Germinal center (tissue), 1 donor: ENCODE measurements around the gene PNLDC1.
"Not testable (repeated sequence)": the region's sequence is repeated elsewhere in the genome, so short reads cannot be mapped to it uniquely, and the experiment has no call there.

Source experiments
- DNase-seq: peaks from one replicate; pipeline ENCODE4 v3.0.0; 2012; ENCODE audit warnings: mixed read lengths, low spot score

The PNLDC1 gene

DNA sequence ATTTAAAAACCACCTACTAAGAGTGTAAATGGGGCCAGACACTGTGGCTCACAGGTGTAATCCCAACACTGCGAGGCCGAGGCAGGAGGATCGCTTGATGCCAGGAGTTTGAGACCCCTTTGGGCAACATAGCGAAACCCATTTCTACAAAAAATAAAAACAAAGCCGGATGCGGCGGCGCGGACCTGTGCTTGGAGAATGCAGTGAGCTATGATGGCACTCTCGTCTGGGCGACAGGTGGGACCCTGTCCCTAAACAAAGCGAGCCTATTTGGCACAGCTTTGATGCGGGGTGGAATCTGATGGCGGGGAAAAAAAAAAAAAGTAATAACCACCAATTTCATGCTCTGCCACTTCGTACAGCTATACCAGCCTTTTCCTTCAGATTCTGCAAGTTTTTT lies 11.8 kb upstream of the PNLDC1 start:
- no peak for DNase-seq

DNA sequence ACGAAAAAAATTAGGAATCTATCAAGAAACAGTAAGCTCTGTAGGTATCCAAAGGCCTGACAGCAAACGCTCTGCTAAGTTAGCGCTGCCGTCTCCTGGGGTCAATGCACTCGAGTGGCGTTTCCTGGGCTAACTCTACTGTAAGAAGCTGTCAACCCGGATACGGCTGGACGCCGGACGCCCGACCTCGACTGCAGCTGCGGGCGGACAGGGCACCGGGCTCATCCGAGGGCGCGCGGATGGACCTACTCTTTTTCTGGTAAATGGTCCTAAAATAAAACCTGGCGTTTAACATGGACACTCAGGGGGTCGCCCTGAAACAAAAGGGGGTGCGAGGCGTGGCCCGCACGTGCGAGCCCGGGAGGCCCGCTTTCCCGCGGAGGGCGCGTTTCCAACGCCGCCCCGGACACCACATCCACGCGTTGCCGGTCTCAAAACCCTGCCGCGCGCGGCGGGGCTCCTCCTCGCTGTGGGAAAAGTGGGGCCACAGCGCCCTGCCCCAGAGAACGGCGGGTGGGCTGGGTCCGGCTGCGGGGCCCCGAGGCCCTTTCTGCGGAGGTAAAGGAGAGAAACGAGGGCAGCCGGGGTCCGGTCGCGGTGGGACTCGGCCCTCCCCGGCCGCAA lies 11.2 kb upstream of the PNLDC1 start:
- DNase-seq = peak; percentile 27

DNA sequence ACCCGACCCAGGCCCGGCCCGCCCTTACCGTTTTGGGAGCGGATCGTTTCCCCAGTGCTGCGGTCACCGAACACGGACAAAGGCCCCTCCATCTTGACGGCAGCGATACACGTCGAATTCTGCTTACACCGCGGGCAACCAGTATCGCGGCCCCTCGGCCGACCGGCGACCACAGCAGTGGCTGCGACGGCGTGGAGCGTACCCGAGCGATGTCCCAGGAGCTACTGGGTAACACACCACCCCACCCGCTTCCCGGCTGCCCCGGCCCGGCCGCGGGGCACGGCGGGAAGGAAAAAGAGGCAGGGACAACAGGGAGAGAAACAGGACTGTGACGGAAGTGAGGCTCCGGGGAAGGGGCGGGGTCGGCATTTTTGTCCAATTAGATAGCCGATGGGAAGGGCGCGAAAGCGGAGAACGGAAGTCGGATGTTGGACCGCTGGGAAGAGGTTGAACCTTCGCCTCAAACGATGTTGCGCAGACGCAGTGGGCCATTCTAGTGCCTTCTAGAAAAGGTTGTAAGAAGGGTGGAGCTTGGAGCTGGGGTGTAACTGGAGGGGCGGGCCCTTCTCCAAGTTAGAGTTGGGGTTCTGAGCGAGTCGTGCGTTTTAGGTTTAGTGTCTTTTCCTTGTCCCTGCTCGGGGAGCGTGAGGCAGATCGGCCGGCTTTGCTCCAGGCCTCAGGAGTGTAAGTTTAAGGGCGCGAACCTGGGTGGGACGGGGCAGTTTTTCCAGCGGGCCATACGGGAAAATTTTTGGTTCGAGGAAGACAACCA lies 10.5 kb upstream of the PNLDC1 start, which contains the start of gene TCP1:
TCP1 (minus strand) TSS at position 226 of the 772 bp plus-strand sequence; CDS start at position 92, 134 bp downstream.
- DNase-seq = peak; percentile 94

GRCh38 chr6:159790149-159790955 lies 9.7 kb upstream of the PNLDC1 start, which contains the start of gene MRPL18:
Gene MRPL18 (plus strand): TSS chr6:159790467. CDS start chr6:159790588, 121 bp downstream.
- DNase-seq = peak; percentile 96

GRCh38 chr6:159790956-159791598 lies 9.0 kb upstream of the PNLDC1 start:
- DNase-seq = peak; percentile 38

DNA sequence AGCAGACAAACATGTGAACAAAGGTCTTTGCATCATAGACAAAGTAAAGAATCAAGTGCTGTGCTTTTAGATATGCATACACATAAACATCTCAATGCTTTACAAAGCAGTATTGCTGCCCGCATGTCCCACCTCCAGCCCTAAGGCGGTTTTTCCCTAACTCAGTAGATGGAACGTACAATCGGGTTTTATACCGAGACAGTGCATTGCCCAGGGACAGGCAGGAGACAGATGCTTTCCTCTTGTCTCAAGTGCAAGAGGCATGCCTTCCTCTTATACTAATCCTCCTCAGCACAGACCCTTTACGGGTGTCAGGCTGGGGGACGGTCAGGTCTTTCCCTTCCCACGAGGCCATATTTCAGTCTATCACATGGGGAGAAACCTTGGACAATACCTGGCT lies 5.1 kb upstream of the PNLDC1 start:
- not testable (repeated sequence) for DNase-seq

DNA sequence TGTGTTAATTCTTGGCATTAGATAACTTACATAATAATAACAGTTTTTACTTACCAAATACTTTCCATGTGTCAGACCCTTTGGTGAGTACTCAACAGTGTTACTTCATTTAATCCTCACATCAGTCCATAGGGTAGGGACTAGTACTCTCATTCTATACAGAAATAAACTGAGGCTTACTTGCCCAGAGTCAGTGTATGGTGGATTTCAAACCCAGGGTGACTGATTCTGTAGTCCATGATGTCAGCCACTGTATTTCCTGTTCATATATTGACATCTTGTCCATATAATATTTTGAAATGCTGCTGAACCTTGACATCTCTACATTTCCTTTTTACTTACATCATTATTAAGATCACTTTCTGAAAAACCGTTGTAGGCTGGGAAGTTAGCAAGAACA lies 2.5 kb upstream of the PNLDC1 start:
- DNase-seq = no peak

- no peak for DNase-seq
Measured at GRCh38 chr6:159801935-159802334, 1.9 kb downstream of the PNLDC1 start.

DNA sequence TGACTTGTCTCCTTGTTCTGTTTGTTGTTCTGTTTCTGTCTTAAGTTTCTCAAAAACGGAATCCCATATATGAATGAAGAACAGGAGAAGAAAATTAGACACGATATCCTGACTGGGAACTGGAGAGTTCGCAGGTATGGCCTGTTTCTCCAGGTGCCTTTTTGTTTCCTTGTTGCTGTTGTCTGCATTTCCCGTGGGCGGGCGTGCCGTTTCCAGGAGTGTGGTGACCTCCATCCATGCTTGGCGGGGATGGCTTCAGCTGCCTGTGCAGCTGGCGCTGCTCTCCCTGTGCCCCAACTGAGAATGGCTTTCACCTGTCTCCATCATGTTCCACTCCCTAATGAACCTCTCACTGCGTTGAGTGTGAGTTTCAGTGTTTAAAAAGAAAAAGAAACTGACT lies 4.4 kb downstream of the PNLDC1 start:
- no peak for DNase-seq

DNA sequence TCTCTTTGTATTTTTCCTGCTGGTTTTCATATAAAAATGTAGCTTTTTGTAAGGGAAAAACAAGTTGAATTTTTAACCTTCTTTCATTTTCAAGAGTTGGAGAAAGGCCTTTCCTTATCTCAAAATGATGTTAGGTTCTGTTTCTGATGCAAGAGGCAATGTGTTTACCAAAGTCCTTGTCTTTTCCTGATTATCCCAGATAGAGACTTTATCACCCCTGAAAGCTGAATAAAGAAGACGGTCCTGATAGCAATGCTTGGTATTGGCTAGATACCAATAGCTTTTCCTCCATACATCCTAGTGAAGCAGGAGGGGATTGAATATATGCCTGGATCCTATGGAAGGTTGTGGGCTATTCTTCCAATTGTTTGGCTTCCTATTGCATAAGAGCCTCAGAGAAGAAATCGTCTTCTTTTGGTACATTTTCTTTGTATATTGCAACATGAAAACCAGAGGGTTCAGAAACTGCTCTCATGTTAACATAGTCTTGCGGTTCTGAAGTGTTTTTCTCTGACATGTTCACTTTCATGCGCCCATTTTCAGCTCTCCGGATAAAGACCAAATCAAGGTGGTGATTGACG lies 5.5 kb downstream of the PNLDC1 start:
- DNase-seq = no peak

DNA sequence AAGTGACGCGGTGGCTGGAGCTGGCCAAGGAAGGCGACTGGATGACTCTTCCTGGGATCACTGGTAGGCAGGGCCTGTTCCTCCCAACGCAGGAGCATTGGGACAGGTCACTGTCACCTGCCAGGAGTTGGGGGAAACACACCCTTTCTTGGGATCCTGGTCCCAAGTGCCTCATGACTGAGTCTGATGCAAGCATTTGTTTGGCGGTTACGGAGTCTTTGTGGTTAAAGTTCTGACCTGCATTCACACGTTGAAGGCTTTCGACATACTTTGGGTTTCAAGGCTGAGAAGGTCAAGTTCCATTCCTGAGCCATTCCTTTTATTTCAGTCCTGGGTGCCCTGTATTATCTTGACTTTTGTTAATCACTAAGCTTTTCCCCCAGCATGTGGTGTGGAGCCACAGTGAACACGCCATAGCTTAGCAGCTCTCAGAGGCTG lies 6.0 kb downstream of the PNLDC1 start:
- DNase-seq = no peak

GRCh38 chr6:159807150-159807858 lies 7.2 kb downstream of the PNLDC1 start:
- no peak for DNase-seq

GRCh38 chr6:159808647-159809046 lies 8.6 kb downstream of the PNLDC1 start:
- no peak for DNase-seq

GRCh38 chr6:159809149-159809548 lies 9.1 kb downstream of the PNLDC1 start:
- no peak for DNase-seq

DNA sequence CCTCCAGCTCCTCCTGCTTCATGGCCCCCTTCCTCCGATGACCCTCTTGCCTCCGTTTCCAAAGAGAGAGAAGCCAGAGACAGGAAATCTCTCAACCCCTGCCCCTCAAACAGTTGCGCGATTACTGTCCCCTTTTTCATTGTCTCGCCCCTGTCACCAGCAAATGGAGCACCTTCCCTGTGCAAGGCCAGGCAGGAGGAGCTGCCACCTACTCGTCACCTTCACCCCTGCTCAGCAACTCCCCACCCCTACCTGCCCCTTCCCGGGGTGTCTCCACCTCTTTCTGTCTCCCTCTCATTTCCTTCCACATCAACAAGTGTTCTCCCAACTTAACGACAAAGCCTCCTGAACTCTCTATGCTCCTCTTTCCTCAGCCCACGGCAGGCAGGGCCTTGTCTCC lies 13.7 kb downstream of the PNLDC1 start:
- no peak for DNase-seq

DNA sequence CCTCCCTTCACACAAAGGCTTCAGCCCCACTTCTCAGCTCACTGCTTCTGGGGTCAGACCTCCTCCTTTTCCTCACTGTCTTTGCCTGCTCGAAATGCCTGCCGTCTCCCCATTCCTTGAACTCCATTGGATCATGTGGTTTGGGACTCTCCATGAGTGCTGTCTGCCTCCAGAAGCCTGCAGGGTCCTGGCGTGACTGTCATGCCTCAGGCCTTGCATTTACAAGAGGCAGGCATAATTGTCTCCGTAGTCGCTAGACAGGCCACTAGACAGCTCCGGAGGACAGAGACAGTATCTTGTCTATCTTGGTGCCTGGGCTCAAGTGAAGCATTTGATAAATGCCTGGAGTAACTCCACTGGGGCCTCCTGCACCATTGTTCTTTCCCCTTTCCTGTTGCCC lies 15.3 kb downstream of the PNLDC1 start:
- no peak for DNase-seq

DNA sequence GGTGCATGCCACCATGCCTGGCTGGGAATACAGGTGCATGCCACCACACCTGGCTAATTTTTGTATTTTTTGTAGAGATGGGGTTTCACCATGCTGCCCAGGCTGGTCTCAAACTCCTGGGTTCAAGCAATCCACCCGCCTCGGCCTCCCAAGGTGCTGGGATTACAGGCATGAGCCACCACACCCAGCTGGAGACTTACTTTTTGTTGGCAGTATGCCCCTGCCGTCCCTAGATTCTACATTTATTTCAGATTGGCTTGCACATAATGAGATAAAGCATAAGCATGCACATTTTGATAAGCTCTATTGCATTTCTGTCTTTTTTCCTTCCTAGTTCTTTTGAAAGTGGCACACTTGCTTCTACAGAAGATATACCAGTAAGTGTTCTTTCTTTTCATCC lies 16.7 kb downstream of the PNLDC1 start:
- DNase-seq = not testable (repeated sequence)

DNA sequence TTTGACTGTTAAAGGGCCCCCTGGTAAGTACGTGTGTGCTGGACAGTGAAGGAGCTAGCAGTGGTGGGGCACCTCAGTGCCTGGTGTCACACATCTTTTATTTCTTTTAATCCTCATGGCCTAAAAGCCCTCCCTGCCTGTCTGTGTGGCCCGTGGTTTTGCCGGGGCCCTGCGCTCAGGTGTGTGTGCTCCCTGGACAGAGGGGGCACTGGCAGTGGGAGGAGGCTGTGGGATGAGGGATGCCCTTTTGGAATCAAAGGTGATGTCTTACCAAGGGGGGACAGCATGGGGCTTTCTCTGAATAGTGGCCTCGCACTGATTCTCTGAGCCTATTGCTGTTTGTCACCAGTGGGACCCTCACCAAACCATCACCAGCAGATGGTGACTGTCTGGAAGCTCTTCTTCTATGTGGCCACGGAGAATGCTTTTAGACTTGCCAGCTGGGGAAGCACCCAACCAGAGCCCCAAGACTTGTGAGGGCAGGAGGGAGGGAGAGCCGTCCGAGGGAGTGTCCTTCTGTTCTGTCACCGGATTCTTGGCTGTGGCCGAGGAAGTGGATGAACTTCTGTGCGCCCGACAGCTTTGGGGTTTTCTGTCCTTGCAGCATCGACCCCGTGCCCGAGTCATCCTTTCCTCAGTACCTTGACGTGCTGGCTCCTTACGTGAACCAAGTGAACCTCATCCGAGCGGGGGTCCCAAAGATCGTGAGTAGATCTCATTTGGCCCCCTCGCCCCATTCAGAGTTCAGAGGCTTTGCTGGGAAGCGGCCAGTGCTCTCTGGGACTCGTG lies 18.1 kb downstream of the PNLDC1 start:
- DNase-seq = no peak

DNA sequence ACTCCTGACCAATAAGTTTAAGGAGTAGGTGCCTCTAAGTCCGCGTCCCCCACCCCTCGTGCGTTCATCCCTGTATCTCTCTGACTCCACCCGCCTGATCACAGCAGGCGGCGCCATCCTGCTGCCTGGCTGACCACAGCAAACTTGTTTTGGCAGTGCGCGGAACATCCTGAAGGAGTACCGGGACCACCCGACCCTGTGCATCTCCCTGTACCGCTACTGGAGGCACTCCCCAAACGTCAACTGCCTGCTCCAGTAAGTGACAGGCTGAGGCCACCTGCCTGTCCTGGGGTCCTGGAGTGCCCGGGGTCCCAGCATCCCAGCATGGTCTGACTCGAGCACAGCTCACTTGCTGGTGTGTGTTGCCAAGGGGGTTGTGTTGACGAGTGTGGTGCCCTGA lies 19.0 kb downstream of the PNLDC1 start:
- DNase-seq = no peak

DNA sequence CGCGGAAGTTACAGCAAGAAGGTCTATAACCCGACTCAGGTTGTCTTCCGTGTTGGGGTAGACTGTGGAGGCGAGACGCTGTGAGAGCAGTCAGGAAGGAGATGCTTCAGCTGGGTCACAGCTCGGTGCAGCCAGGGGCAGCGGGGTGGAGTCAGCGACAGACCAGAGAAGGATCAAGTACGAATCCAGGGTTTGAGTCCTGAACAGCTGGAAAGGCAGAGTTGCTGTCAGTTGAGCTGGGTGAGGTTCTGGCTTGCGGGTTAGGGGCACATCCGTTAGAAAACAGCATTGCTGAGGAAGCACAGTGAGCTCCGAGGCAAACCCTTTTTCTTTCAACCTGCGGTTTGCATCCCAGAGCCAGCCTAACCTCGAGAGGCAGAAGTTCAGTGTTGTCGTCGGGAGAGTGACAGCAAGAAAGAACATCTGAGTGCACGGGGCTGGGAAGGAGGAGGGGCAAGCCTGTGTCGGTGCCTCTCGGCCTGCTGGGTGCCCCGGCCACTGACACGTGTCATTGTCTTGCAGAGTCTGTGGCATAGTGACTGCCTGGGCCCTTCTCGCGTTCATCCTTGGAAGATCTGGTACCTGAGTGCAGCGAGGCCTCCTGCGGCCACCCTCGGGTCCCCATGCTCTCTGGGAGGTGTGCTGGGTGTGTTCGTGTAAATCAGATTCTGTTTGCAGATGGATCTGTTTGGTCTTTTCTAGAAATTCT lies 20.0 kb downstream of the PNLDC1 start:
- DNase-seq = peak; percentile 18
